Iris pigment epithelial cell (primary cell): ENCODE results near the gene EMC1.
"Not testable (repeated sequence)": the region's sequence is repeated elsewhere in the genome, so short reads cannot be mapped to it uniquely, and the experiment has no call there.

Source experiments
- DNase-seq: peaks from one replicate; pipeline ENCODE4 v3.0.0-alpha.2; 2011; ENCODE audit warnings: low read depth

The EMC1 gene

GRCh38 chr1:19251305-19252196 lies at the start of gene EMC1, which contains the start of gene MRTO4:
TSS of gene EMC1 (minus strand) at chr1:19251524. CDS start at chr1:19251509, 15 bp downstream.
TSS of gene MRTO4 (plus strand) at chr1:19251805. CDS start at chr1:19251836, 31 bp downstream.
- peak; percentile 80 for DNase-seq

GRCh38 chr1:19300211-19300610 lies 48.9 kb upstream of the EMC1 start:
- DNase-seq: no peak

- DNase-seq: no peak
Observed at GRCh38 chr1:19294638-19295037, 43.3 kb upstream of the EMC1 start.

- DNase-seq: no peak
Observed at GRCh38 chr1:19289244-19289643, 37.9 kb upstream of the EMC1 start.

GRCh38 chr1:19288324-19289241 lies 37.3 kb upstream of the EMC1 start, which contains the start of gene AKR7A3:
TSS of gene AKR7A3 (minus strand) at chr1:19288770. CDS start at chr1:19288709, 61 bp downstream.
- DNase-seq: peak; percentile 23

- no peak for DNase-seq
Observed at GRCh38 chr1:19287436-19288185, 36.3 kb upstream of the EMC1 start.

GRCh38 chr1:19285807-19286206 lies 34.5 kb upstream of the EMC1 start:
- not testable (repeated sequence) for DNase-seq

GRCh38 chr1:19285366-19285765 lies 34.0 kb upstream of the EMC1 start:
- DNase-seq: not testable (repeated sequence)

GRCh38 chr1:19284881-19285280 lies 33.6 kb upstream of the EMC1 start:
- DNase-seq: no peak

GRCh38 chr1:19283891-19284290 lies 32.6 kb upstream of the EMC1 start:
- DNase-seq: no peak

- DNase-seq: no peak
Observed at GRCh38 chr1:19274636-19275035, 23.3 kb upstream of the EMC1 start.

GRCh38 chr1:19273844-19274531 lies 22.7 kb upstream of the EMC1 start:
- not testable (repeated sequence) for DNase-seq

GRCh38 chr1:19273106-19273843 lies 22.0 kb upstream of the EMC1 start:
- DNase-seq: no peak

- DNase-seq: no peak
Observed at GRCh38 chr1:19272064-19272463, 20.7 kb upstream of the EMC1 start.

- DNase-seq: not testable (repeated sequence)
Observed at GRCh38 chr1:19270343-19270730, 19.0 kb upstream of the EMC1 start.

GRCh38 chr1:19269427-19270342 lies 18.4 kb upstream of the EMC1 start:
- DNase-seq: not testable (repeated sequence)

- no peak for DNase-seq
Observed at GRCh38 chr1:19268445-19268844, 17.1 kb upstream of the EMC1 start.

- DNase-seq: no peak
Observed at GRCh38 chr1:19262744-19263143, 11.4 kb upstream of the EMC1 start.

GRCh38 chr1:19262047-19262446 lies 10.7 kb upstream of the EMC1 start:
- DNase-seq: no peak
